Cardiac septum (tissue), 1 donor: ENCODE data around the gene TDRD12. TPM values are rescaled to one million over a fixed set of nuclear protein-coding genes. Genes with fewer than 3 reads are reported as not detected.
"Not testable (repeated sequence)": the region's sequence is repeated elsewhere in the genome, so short reads cannot be mapped to it uniquely, and the experiment has no call there.

Source experiments
- DNase-seq: peaks from one replicate; pipeline ENCODE4 v3.0.0-alpha.2; 2020; ENCODE audit warnings: low spot score
- intact Hi-C: fragments of 100-400 bp; cut with DNase I; formaldehyde crosslinking; loops from one replicate; pipeline ENCODE4 v1.14.0; 2022
- total RNA-seq: library from RNA; stranded (reverse); fragmentation: NEBNext Ultra II Directional; extraction: Animal tissue kit (Norgen Biotek cat#: 25700); gene quantifications from one replicate; pipeline ENCODE4 v1.2.1, GENCODE V29; 2021
- donor health status: DM: no; HTN: no; CAD: no.

TDRD12 gene
- total RNA-seq, 1 donor from 2014 or later, result 0.16 TPM

GRCh38 chr19:32691291-32691951 is 28.1 kb upstream of the TDRD12 start, which contains the start of gene NUDT19:
TSS of gene NUDT19 (plus strand) at chr19:32691821. CDS start at chr19:32691961, 140 bp downstream.
- intact Hi-C loops, result loop anchor here (2.0 kb wide), 1 partner anchor 17 kb away; the partner anchor contains the start of genes ANKRD27 and RGS9BP
- peak; percentile 89 for DNase-seq

DNA sequence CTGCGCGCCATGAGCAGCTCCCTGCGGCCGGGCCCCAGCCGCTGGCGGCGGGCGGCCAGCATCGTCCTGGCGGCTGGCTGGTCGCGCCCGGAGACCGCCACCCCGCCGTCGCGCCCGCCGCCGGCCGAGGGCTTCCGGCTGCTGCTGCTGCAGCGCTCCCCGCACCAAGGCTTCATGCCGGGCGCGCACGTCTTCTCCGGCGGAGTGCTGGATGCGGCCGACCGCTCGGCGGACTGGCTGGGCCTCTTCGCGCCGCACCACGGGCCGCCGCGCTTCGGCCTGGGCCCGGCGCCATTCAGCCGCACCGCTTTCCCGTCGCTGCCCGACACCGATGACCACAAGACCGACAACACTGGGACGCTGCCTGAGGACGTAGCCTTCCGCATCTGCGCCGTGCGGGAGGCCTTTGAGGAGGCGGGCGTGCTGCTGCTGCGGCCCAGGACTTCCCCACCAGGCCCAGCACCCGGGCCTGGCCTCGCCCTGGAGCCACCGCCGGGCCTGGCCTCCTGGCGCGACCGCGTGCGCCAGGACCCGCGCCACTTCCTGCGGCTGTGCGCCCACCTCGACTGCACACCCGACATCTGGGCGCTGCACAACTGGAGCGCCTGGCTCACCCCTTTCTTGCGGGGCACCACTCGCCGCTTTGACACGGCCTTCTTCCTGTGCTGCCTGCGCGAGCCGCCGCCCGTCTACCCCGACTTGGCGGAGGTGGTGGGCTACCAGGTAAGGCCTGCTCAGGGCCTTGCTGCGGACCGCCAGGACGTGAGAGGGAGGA is 27.4 kb upstream of the TDRD12 start:
- peak; percentile 91 for DNase-seq
- intact Hi-C loops, result loop anchor here (2.0 kb wide), 1 partner anchor 17 kb away; the partner anchor contains the start of genes ANKRD27 and RGS9BP

DNA sequence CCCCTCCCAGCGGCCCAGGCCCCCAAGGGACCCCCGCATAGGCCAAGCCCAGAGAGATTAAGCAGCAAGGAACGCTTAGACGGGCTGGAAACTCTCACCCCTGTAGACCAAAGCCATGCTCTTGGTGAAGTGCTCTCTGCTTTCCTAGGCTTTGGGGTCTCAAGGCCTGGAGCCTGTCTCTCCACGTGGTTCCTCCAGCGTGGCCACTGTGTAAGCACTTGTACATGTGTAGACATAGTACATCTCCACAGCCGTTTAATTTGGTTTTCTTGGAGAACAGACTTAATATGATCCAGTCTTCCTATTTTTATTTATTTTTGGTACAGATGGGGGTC is 26.9 kb upstream of the TDRD12 start:
- no peak for DNase-seq
- intact Hi-C loops, result no loop called here

- DNase-seq, intact Hi-C loops: not testable (repeated sequence)
These were observed 26.1 kb upstream of the TDRD12 start for GRCh38 chr19:32693151-32694108.

DNA sequence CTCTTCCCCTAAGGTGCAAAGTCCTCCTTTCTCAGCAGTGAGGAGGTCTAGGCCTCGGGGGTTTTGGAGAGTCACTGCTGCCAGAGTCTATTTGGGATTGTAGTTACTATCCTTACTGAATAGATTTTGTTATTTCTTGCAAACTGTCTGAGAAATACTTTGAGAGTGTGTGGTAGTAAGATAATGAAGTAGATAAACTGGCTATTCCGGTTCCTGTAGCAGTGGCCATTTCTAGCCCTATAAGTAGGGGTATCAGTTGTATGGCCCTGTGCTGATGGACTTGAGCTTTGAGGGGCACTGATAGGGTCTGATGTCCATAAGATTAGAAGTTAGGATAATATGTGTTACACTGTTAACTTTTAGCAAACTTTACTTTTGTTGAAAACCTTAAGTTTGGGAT is 25.3 kb upstream of the TDRD12 start:
- DNase-seq, intact Hi-C loops: not testable (repeated sequence)

DNA sequence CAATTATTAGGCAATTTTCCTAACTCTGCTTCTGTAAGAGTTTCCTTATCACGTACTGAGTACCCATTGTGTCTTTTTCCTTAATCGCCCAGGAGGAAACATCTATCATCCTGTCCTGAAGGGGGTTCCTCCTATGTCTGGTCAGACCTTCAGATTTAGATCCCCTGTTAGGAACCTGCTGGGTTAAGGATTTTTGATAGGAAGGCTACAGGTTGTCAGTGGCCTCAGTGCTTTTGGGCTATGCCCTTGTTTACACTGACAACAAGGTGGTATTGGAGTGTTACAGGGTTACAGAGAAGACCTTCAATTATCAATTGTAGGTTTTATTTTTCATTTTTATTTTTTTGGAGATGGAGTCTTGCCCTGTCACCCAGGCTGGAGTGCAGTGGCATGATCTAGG is 24.7 kb upstream of the TDRD12 start:
- intact Hi-C loops, DNase-seq: not testable (repeated sequence)

DNA sequence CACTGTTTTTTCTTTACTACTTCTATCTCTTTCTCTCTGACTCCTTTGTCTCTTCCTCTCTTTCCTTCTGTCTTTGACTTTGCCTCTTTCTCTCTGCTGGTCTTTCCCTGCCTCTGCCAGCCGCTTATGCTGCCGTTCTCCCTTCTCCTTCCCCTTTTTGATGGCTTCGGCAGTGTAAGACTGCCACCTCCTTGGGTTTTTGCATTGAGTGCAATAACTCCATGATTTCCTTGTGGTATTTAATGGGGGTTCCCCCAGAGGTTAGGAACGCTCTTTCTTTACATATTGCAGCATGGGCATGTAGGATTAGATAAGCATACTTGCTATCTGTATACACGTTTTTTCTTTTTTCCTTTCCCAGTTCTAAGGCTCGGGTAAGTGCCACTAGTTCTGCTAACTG is 24.1 kb upstream of the TDRD12 start:
- intact Hi-C loops, DNase-seq: not testable (repeated sequence)

DNA sequence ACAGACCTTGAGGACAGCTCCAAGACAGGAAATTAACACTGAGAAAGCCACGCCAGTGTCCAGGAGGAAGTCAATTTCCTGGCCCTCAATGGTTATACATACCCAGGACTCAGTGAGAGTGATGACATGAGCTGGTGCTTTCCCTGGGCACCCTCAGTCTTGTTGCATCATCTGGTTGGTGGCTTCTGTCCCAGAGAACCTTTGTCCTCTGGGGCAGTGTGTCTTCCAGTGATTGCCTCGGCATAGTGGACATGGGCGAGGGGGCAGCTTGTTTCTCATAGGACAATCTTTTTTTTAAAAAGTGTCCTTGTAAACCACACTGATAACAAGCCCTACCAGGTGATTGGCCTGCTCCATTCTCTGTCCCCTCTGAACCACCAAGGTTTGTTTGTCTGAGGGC is 22.8 kb upstream of the TDRD12 start:
- DNase-seq, intact Hi-C loops: not testable (repeated sequence)

DNA sequence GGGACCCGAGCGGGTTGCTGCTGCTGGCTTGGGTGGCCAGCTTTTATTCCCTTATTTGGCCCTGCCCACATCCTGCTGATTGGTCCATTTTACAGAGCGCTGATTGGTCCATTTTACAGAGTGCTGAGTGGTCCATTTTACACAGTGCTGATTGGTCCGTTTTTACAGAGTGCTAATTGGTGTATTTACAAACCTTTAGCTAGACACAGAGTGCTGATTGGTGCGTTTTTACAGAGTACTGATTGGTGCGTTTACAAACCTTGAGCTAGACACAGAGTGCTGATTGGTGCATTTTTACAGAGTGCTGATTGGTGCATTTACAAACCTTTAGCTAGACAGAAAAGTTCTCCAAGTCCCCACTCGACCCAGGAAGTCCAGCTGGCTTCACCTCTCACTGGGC is 19.4 kb upstream of the TDRD12 start:
- intact Hi-C loops, DNase-seq: not testable (repeated sequence)

DNA sequence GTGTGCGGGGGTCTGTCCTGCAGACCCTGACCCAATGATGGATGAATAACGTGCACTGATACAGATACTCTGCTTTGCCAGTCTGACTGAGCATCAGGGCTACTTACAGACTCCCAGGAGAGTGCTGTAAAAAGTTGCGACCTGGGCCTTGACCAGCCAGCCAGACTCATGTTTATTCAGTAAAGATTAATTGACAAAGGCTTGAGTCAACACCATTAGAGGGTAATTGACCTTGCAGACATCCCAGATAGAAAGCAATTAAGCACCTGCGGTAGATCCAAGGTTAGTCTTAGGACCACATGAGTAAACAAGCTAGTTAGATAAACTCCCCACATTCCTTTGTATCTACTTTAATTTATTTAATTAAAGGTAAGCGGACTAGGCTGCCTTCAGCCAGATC is 17.6 kb upstream of the TDRD12 start:
- intact Hi-C loops, result no loop called here
- DNase-seq, result no peak

DNA sequence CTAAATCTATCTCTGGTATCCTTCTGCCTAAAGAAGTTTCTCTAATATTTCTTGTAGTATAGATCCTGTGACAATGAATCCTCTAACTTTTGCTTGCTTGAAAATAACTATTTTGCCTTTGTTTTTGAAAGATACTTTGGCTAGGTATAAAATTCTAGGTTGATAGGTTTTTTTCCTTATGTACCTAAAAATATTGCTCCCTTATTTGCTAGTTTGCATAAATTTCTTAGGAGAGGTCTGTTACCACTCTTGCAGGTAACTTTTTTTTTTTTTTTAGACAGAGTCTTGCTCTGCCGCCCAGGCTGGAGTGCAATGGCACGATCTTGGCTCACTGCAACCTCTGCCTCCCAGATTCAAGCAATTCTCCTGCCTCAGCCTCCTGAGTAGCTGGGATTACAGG is 15.6 kb upstream of the TDRD12 start:
- intact Hi-C loops, result not testable (repeated sequence)

DNA sequence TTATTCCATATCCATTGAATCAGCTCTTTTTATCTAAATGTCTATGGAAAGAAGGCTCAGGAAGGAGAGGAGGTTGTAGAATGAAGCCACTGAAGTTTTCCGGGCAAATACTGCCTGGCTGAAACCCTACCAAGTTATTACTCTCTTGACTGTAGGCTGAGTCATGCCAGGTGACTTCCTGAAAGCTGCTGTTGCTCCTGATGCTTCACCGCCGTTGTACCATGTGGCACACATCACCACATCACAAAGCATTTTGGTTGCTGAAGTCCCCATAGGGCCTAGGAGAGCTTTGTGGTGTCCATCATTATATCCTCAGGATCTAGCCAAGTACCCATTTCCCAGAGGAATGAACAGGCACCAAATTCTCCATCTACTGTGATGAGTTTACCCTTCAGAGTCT is 11.1 kb upstream of the TDRD12 start:
- intact Hi-C loops, result no loop called here
- DNase-seq, result no peak

More for the DNA sequence above, 15.6 kb upstream of the TDRD12 start:
- DNase-seq, result not testable (repeated sequence)

DNA sequence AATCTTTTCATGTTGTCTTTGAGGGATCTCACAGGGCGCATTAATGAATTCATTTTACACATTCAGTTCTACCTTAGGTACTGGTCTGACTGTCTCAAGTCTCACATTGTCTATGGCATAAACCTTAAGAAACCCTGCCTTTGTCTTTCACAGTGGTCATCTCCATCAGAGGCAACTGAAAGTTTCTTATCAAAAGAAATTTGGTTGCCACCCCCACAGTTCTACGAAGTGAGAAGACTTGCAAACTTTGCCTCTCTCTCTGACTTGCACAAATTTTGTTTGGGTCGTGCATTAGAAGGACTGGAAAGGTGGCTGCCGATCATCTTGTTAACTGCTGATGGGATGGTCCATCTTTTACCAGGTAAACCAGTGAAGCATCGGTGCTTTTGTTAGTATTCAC is 10.5 kb upstream of the TDRD12 start:
- no peak for DNase-seq
- intact Hi-C loops, result no loop called here

GRCh38 chr19:32711747-32712146 is 7.8 kb upstream of the TDRD12 start:
- intact Hi-C loops, result no loop called here
- no peak for DNase-seq

GRCh38 chr19:32716203-32716602 is 3.4 kb upstream of the TDRD12 start:
- DNase-seq, intact Hi-C loops: not testable (repeated sequence)

DNA sequence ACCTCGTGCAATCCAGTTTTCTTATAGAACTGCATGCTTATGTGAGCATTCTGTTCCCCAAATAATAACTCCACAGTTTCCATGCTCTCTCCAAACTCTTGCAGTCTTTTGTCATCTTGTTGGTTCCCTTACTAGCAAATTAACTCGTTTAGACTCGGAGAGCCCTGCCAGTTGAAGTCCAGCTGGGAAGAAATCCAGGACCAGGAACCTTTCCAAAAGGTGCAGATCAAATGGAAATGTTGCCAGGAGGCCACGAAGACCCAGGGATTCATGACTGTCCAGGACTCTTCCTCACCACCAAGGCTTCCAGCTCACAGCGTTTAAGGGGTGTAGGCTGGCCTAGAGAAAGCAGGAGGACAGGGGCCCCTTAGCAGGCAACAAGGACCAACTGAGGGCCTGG is 2.1 kb upstream of the TDRD12 start:
- no peak for DNase-seq
- intact Hi-C loops, result no loop called here

GRCh38 chr19:32718286-32718685 is 1.3 kb upstream of the TDRD12 start:
- intact Hi-C loops, result no loop called here
- DNase-seq, result no peak

DNA sequence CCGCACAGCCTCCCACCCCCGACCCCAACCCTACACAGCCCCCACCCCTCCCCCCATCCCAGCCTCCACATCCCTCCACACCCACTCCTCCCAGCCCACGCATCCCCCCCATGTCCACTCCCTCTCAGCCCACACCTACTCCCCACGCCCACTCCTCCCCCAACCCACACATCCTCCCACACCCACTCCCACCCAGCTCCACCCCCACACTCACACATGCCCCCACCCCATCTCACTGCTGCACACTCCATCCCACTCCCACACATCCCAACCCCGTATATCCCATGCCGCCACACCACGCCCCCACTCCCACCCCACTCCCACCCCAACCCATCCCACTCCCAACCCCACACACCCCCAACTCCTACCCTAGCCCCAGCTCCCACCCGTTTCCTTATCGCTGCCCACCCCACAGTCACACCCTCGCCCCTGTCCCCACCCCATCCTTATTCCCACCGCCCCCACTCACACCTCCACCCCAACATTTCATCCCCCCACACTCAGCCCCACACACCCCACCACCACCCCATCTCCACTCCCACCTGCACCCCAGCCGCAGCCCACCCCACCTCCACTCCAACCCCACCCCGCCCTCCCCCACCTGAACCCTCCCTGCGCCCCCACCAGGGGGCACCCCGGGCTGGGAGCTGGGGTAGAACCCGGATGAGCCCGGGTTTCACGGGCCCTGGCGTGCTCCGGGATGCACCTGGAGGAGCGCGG is 809 bp downstream of the TDRD12 start:
- intact Hi-C loops, result no loop called here
- DNase-seq, result no peak

GRCh38 chr19:32720936-32721250 is 1.3 kb downstream of the TDRD12 start:
- DNase-seq, result no peak
- intact Hi-C loops, result no loop called here
